PC-9 (cell line): ENCODE measurements around the gene CEBPB.

Experiments
- CTCF ChIP-seq: fragments of 200-600 bp; sonication (generic); conservative IDR thresholded peaks from 2 replicates; pipeline ENCODE4 v1.6.1; 2017; ENCODE audit warnings: mixed run types, antibody characterized with exemption, mild to moderate bottlenecking, moderate library complexity
- EZH2 ChIP-seq: fragments of 200-600 bp; sonication (generic); IDR thresholded peaks from 2 replicates; pipeline ENCODE4 v1.8.0; 2017; ENCODE audit warnings: antibody characterized with exemption, low read depth

GRCh38 chr20:50144362-50144761 lies 46.3 kb upstream of the CEBPB start:
- TF ChIP-seq CTCF (no peak), EZH2 (no peak)
